ENCODE measurements around the gene MTFMT.
A peak's percentile ranks its signal among the peaks of the same experiment; 100 is the strongest.

Gene MTFMT

GRCh38 chr15:64990168-64990470, 39.3 kb downstream of the MTFMT start:
- TF ChIP-seq CTCF (IDR thresholded peaks at IDR 0.05; ENCODE audit: extremely low read depth, insufficient read depth, missing control alignments): no peak
- in situ Hi-C loops (cut with MboI; ENCODE audit: low pct_unique_long_range_greater_than_20kb, low sequenced_read_pairs, unreplicated experiment): no loop called here
- no peak for DNase-seq (ENCODE audit: low spot score)

GRCh38 chr15:64989416-64990167, 39.8 kb downstream of the MTFMT start, which contains the start of gene SPG21:
Gene SPG21 (minus strand): TSS chr15:64989914. CDS start chr15:64983569, 6,345 bp downstream.
- peak; percentile 96 for DNase-seq (ENCODE audit: low spot score)
- no peak for TF ChIP-seq CTCF (IDR thresholded peaks at IDR 0.05; ENCODE audit: extremely low read depth, insufficient read depth, missing control alignments)
- in situ Hi-C loops (cut with MboI; ENCODE audit: low pct_unique_long_range_greater_than_20kb, low sequenced_read_pairs, unreplicated experiment): no loop called here

- no peak for TF ChIP-seq CTCF (IDR thresholded peaks at IDR 0.05; ENCODE audit: extremely low read depth, insufficient read depth, missing control alignments)
- DNase-seq (ENCODE audit: low spot score): no peak
- in situ Hi-C loops (cut with MboI; ENCODE audit: low pct_unique_long_range_greater_than_20kb, low sequenced_read_pairs, unreplicated experiment): no loop called here
These were observed 42.3 kb downstream of the MTFMT start for GRCh38 chr15:64987136-64987535.

GRCh38 chr15:64985366-64986033, 43.9 kb downstream of the MTFMT start:
- DNase-seq (ENCODE audit: low spot score): no peak
- TF ChIP-seq CTCF (IDR thresholded peaks at IDR 0.05; ENCODE audit: extremely low read depth, insufficient read depth, missing control alignments): no peak
- in situ Hi-C loops (cut with MboI; ENCODE audit: low pct_unique_long_range_greater_than_20kb, low sequenced_read_pairs, unreplicated experiment): no loop called here

- in situ Hi-C loops (cut with MboI; ENCODE audit: low pct_unique_long_range_greater_than_20kb, low sequenced_read_pairs, unreplicated experiment): no loop called here
These were observed 47.0 kb downstream of the MTFMT start for GRCh38 chr15:64982472-64982871.

GRCh38 chr15:64981812-64982431, 47.5 kb downstream of the MTFMT start:
- no peak for TF ChIP-seq CTCF (IDR thresholded peaks at IDR 0.05; ENCODE audit: extremely low read depth, insufficient read depth, missing control alignments)
- DNase-seq (ENCODE audit: low spot score): no peak
- in situ Hi-C loops (cut with MboI; ENCODE audit: low pct_unique_long_range_greater_than_20kb, low sequenced_read_pairs, unreplicated experiment): no loop called here

More at GRCh38 chr15:64982472-64982871, 47.0 kb downstream of the MTFMT start:
- DNase-seq (ENCODE audit: low spot score): no peak
- TF ChIP-seq CTCF (IDR thresholded peaks at IDR 0.05; ENCODE audit: extremely low read depth, insufficient read depth, missing control alignments): no peak

Measured in GM13977 (cell line).